ENCODE measurements around the gene ABCA1.

DNA sequence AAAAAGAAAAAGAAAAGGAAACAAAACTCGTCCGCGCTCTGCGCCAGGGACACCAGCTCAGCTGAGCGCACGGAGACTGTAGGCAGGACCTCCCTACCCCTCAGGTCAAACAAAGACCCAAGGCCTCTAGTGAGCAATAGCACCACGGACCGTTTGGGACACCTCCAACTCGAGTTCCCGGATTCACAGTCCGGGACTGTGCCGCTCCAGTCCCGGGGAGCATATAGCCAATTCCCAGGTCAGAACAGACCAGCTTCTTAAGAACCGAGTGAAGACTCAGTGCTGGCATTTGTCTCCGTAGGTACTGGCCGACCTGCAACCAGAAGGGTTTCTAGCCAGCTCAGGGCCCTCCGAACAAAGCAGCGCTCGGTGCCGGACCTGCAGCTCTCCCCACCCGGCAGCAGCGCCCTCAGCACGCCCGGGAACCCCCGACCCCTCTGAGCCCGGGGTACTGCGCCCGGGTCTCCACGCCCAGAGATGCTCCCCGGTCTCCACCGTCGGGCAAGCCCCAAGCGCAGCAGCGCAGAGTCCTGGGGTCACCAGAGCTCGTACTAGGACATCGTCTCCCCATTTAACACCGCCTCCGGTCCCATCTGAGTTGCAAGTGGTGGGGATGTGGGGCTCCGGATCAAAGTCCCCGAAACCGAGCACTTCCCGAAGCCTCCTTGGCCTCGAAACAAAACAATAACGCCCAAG is 591 bp downstream of the ABCA1 start:
- TF ChIP-seq, protein P1, sequence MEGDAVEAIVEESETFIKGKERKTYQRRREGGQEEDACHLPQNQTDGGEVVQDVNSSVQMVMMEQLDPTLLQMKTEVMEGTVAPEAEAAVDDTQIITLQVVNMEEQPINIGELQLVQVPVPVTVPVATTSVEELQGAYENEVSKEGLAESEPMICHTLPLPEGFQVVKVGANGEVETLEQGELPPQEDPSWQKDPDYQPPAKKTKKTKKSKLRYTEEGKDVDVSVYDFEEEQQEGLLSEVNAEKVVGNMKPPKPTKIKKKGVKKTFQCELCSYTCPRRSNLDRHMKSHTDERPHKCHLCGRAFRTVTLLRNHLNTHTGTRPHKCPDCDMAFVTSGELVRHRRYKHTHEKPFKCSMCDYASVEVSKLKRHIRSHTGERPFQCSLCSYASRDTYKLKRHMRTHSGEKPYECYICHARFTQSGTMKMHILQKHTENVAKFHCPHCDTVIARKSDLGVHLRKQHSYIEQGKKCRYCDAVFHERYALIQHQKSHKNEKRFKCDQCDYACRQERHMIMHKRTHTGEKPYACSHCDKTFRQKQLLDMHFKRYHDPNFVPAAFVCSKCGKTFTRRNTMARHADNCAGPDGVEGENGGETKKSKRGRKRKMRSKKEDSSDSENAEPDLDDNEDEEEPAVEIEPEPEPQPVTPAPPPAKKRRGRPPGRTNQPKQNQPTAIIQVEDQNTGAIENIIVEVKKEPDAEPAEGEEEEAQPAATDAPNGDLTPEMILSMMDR (IDR thresholded peaks at IDR 0.05; ENCODE audit: insufficient read depth, low read length, poor library complexity, severe bottlenecking): no peak
- TF ChIP-seq EZH2phosphoT487 (conservative IDR thresholded peaks at IDR 0.05; ENCODE audit: low read length): no peak

Data from SU-DHL-6 (cell line).